GM12878 (cell line): ENCODE results near the gene GABBR2. TPM values are rescaled to one million over a fixed set of nuclear protein-coding genes. Genes with fewer than 3 reads are reported as not detected.

Experiments
- ATAC-seq: fragments of 200-7000 bp; cut with Tn5 transposase; 3 replicates; pipeline ENCODE4 v1.9.1; 2020; ENCODE audit warnings: mild to moderate bottlenecking, moderate library complexity
- BruUV-seq: library from RNA; stranded (reverse); fragments of 400-500 nt; replicated peaks from 2 replicates; lab custom pipeline; 2021; lab: Mats Ljungman, UMichigan
- CTCF ChIA-PET: fragments of 300-600 bp; sonication (Branson Sonifier 250); formaldehyde crosslinking; extraction: SDS; loops from one replicate; lab custom pipeline; 2021; ENCODE audit warnings: inconsistent platforms; lab: Yijun Ruan, JAX
- POLR2A ChIA-PET: fragments of 350-600 bp; formaldehyde crosslinking; extraction: SDS; loops from one replicate; lab custom pipeline; 2021; ENCODE audit warnings: inconsistent platforms; lab: Charles Lee
- RAD21 ChIA-PET: fragments of 300-600 bp; sonication (Branson Sonifier 250); formaldehyde crosslinking; loops from one replicate; lab custom pipeline; 2023; ENCODE audit warnings: antibody characterized with exemption; ENCODE audit not compliant: unreplicated experiment; lab: Charles Lee
- SMC1A ChIA-PET: fragments of 300-600 bp; sonication (Branson Sonifier 250); formaldehyde crosslinking; loops from one replicate; lab custom pipeline; 2023; ENCODE audit not compliant: unreplicated experiment, uncharacterized antibody; lab: Charles Lee
- DNase-seq: peaks from one replicate; pipeline ENCODE4 v3.0.0-alpha.2; 2011; ENCODE audit warnings: low read depth, low spot score
- FAIRE-seq: peaks from 3 replicates; lab custom pipeline; 2011; peaks lifted over from hg19 to GRCh38; lab: Jason Lieb, UNC
- H2AFZ ChIP-seq: 2 replicates; pipeline ENCODE4 v1.6.0; 2011; ENCODE audit warnings: low read depth, low read length, control low read depth; ENCODE audit not compliant: control insufficient read depth
- H3K27ac ChIP-seq: 2 replicates; pipeline ENCODE4 v1.5.1; 2011; ENCODE audit warnings: control low read depth; ENCODE audit not compliant: control insufficient read depth, insufficient read depth
- H3K27me3 ChIP-seq, 2 experiments: replicated peaks in 1 of 2; 2 replicates each; pipeline versions ENCODE4 v1.6.0 to v1.6.1; 2011; ENCODE audit warnings: low read length in 1 of 2; ENCODE audit not compliant: control insufficient read depth in 2 of 2, insufficient read depth in 2 of 2
- H3K36me3 ChIP-seq, 2 experiments: 2 replicates each; pipeline ENCODE4 v1.5.1; 2011; ENCODE audit warnings: low read length in 1 of 2; ENCODE audit not compliant: control insufficient read depth in 2 of 2, insufficient read depth in 2 of 2
- H3K4me1 ChIP-seq: 2 replicates; pipeline ENCODE4 v1.6.1; 2011; ENCODE audit warnings: mild to moderate bottlenecking, low read length, moderate library complexity, mixed read lengths; ENCODE audit not compliant: control insufficient read depth, insufficient read depth
- H3K4me2 ChIP-seq: 2 replicates; pipeline ENCODE4 v1.6.0; 2011; ENCODE audit warnings: control low read depth; ENCODE audit not compliant: control insufficient read depth, insufficient read depth
- H3K4me3 ChIP-seq: fragments of 200-600 bp; sonication (generic); 2 replicates; pipeline ENCODE4 v1.5.1; 2016
- H3K79me2 ChIP-seq: 2 replicates; pipeline ENCODE4 v1.6.0; 2011; ENCODE audit warnings: low read length; ENCODE audit not compliant: control insufficient read depth, insufficient read depth
- H3K9ac ChIP-seq: 2 replicates; pipeline ENCODE4 v1.8.0; 2011; ENCODE audit warnings: low read length, control low read depth, mixed read lengths; ENCODE audit not compliant: control insufficient read depth, insufficient read depth
- H3K9me3 ChIP-seq: replicated peaks from 3 replicates; pipeline ENCODE4 v1.5.1; 2011; ENCODE audit warnings: mild to moderate bottlenecking, low read length; ENCODE audit not compliant: control insufficient read depth, insufficient read depth
- H4K20me1 ChIP-seq: 2 replicates; pipeline ENCODE4 v1.6.0; 2011; ENCODE audit not compliant: control insufficient read depth, insufficient read depth
- CBX5 ChIP-seq: sonication (generic); IDR thresholded peaks from 2 replicates; pipeline ENCODE4 v1.6.1; 2016; ENCODE audit warnings: low read depth, moderate library complexity, mild to moderate bottlenecking, inconsistent platforms
- DPF2 ChIP-seq: fragments of 450-650 bp; IDR thresholded peaks from 2 replicates; pipeline ENCODE4 v1.6.1; 2017; ENCODE audit warnings: mild to moderate bottlenecking
- FOXK2 ChIP-seq: fragments of 450-650 bp; IDR thresholded peaks from 2 replicates; pipeline ENCODE4 v1.6.1; 2017; ENCODE audit warnings: mild to moderate bottlenecking, moderate library complexity
- HDAC6 ChIP-seq: fragments of 200-600 bp; sonication (generic); IDR thresholded peaks from one replicate; pipeline ENCODE4 v1.8.0; 2017; ENCODE audit warnings: antibody characterized with exemption; ENCODE audit not compliant: unreplicated experiment
- RUNX3 ChIP-seq: IDR thresholded peaks from 2 replicates; pipeline ENCODE4 v1.6.1; 2012; ENCODE audit warnings: low read length, inconsistent platforms
- SMAD5 ChIP-seq: IDR thresholded peaks from 2 replicates; pipeline ENCODE4 v1.6.1; 2016; ENCODE audit warnings: antibody characterized with exemption, low read depth
- SREBF1 ChIP-seq: IDR thresholded peaks from 2 replicates; pipeline ENCODE4 v1.6.1; 2012; ENCODE audit warnings: mild to moderate bottlenecking, low read length
- TBL1XR1 ChIP-seq: IDR thresholded peaks from 2 replicates; pipeline ENCODE4 v1.6.1; 2012; ENCODE audit warnings: low read depth, low read length, improper control_type of control experiment
- WRNIP1 ChIP-seq: IDR thresholded peaks from 2 replicates; pipeline ENCODE4 v1.6.1; 2011; ENCODE audit warnings: low read depth, low read length, improper control_type of control experiment, borderline replicate concordance
- ZNF207 ChIP-seq: fragments of 450-650 bp; IDR thresholded peaks from 2 replicates; pipeline ENCODE4 v1.6.1; 2014; ENCODE audit warnings: antibody characterized with exemption, mild to moderate bottlenecking, borderline replicate concordance
- WGBS: methylation state at CpG from one replicate; pipeline ENCODE4 v1.1.6; 2016; ENCODE audit warnings: low lambda C conversion rate; ENCODE audit not compliant: insufficient replicate concordance, insufficient coverage; ENCODE audit errors: missing lambda C conversion rate; 5-methylcytosine and 5-hydroxymethylcytosine counted together
- in situ Hi-C: fragments of 300-500 bp; cut with MboI; formaldehyde crosslinking; loops from 9 replicates; pipeline ENCODE4 v1.14.3; 2018; ENCODE audit warnings: mixed read lengths
- intact Hi-C: fragments of 100-400 bp; cut with micrococcal nuclease; formaldehyde crosslinking; loops from one replicate; pipeline ENCODE4 v1.14.2; 2022; ENCODE audit not compliant: unreplicated experiment
- polyA plus RNA-seq, 11 experiments: library from polyadenylated mRNA; depleted of rRNA in 4 of 11; unstranded in 6 of 11; stranded (reverse) in 5 of 11; fragments of >200 nt; fragmentation: Nextera tagmentation in 4 of 11; fragmentation: Illumina TruSeq in 1 of 11; extraction: Ambion mirVana in 4 of 11; extraction: Trizol in 1 of 11; gene quantifications; 1 replicate in 1 of 11; 2 replicates in 10 of 11; pipeline versions ENCODE4 v1.2.1 to v1.2.3, GENCODE V29; 2011 to 2016; ENCODE audit warnings: inconsistent platforms in 2 of 11, missing spikeins in 2 of 11, low read depth in 1 of 11
- total RNA-seq, 4 experiments: library from RNA; depleted of rRNA in 3 of 4; stranded (reverse); fragments of >200 nt in 3 of 4; fragmentation: Illumina TruSeq in 1 of 4; extraction: Trizol in 1 of 4; gene quantifications; 2 replicates each; pipeline versions ENCODE4 v1.2.1 to v1.2.3, GENCODE V29; 2013 to 2021
- TF ChIP-seq, protein P1 (sequence below): IDR thresholded peaks from 2 replicates; pipeline ENCODE4 v1.6.1; 2012; ENCODE audit warnings: low read depth, low read length, improper control_type of control experiment
- TF ChIP-seq, protein P2 (sequence below): fragments of 450-650 bp; IDR thresholded peaks from 2 replicates; pipeline ENCODE4 v1.6.1; 2016; ENCODE audit warnings: mild to moderate bottlenecking
- TF ChIP-seq, protein P3 (sequence below): fragments of 150-350 bp; IDR thresholded peaks from 2 replicates; pipeline ENCODE4 v1.6.1; 2016; ENCODE audit warnings: low read depth, low read length

GABBR2 gene
- total and polyA plus RNA-seq, 10 of the 15 experiments (the other 5 are each of a cell fraction or from before 2014, with no cell fraction given), result 0.02 to 2.2 (median 0.06) TPM; not detected in 2

- ChIA-PET CTCF (interaction anchor here (0.7 kb wide), 1 partner anchor 74 kb away, joined by 4 read pairs; no protein-coding TSS in a partner anchor), POLR2A (no interaction called here), RAD21 (no interaction called here), SMC1A (no interaction called here)
- H3K9ac ChIP-seq, result no peak overlapping the region
- TF ChIP-seq, protein P1, sequence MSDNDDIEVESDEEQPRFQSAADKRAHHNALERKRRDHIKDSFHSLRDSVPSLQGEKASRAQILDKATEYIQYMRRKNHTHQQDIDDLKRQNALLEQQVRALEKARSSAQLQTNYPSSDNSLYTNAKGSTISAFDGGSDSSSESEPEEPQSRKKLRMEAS, result no peak
- TF ChIP-seq CBX5 (no peak), ZNF207 (no peak)
- no peaks in the 10 kb centered on the region for H3K79me2 ChIP-seq
- H3K27me3 ChIP-seq, result no peaks in the 10 kb centered on the region; a peak in 1 of 4 replicates
- no peaks in the 10 kb centered on the region for H3K9me3 ChIP-seq
- H3K4me1 ChIP-seq, result no peaks in the 10 kb centered on the region
- H3K4me2 ChIP-seq, result no peak overlapping the region
- intact Hi-C loops, result no loop called here
- no peak overlapping the region for H3K27ac ChIP-seq
- DNase-seq (no peak), ATAC-seq (no peak), FAIRE-seq (no peak)
- in situ Hi-C loops, result no loop called here
- H4K20me1 ChIP-seq, result no peaks in the 10 kb centered on the region
- no TSS peak for BruUV-seq
- H3K36me3 ChIP-seq, result no peaks in the 10 kb centered on the region
- H2AFZ ChIP-seq, result no peak overlapping the region
- no peak overlapping the region for H3K4me3 ChIP-seq
- WGBS, result 54% methylated on average over 6 of the region's 6 CpGs
Observed at GRCh38 chr9:98403715-98404114, 305.0 kb downstream of the GABBR2 start.

GRCh38 chr9:98402019-98402840 is 306.5 kb downstream of the GABBR2 start:
- no peaks in the 10 kb centered on the region for H3K79me2 ChIP-seq
- no peaks in the 10 kb centered on the region for H4K20me1 ChIP-seq
- no peak overlapping the region for H3K9ac ChIP-seq
- in situ Hi-C loops (no loop called here), intact Hi-C loops (no loop called here)
- H2AFZ ChIP-seq, result no peak overlapping the region
- H3K36me3 ChIP-seq, result no peaks in the 10 kb centered on the region
- FAIRE-seq, result no peak
- no peaks in the 10 kb centered on the region for H3K27me3 ChIP-seq
- ChIA-PET POLR2A (no interaction called here), RAD21 (no interaction called here), SMC1A (no interaction called here), CTCF (no interaction called here)
- H3K27ac ChIP-seq, result no peak overlapping the region
- H3K4me3 ChIP-seq, result no peak overlapping the region
- no peaks in the 10 kb centered on the region for H3K9me3 ChIP-seq
- H3K4me2 ChIP-seq, result no peak overlapping the region
- DNase-seq, result no peak
- no TSS peak for BruUV-seq
- WGBS, result 41% methylated on average over 14 of the region's 14 CpGs
- ATAC-seq, result no peak
- H3K4me1 ChIP-seq, result no peaks in the 10 kb centered on the region
- no peak for TF ChIP-seq SMAD5
- TF ChIP-seq FOXK2, result no peak
- TF ChIP-seq, protein P2, sequence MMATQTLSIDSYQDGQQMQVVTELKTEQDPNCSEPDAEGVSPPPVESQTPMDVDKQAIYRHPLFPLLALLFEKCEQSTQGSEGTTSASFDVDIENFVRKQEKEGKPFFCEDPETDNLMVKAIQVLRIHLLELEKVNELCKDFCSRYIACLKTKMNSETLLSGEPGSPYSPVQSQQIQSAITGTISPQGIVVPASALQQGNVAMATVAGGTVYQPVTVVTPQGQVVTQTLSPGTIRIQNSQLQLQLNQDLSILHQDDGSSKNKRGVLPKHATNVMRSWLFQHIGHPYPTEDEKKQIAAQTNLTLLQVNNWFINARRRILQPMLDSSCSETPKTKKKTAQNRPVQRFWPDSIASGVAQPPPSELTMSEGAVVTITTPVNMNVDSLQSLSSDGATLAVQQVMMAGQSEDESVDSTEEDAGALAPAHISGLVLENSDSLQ, result no peak
- TF ChIP-seq, protein P3, sequence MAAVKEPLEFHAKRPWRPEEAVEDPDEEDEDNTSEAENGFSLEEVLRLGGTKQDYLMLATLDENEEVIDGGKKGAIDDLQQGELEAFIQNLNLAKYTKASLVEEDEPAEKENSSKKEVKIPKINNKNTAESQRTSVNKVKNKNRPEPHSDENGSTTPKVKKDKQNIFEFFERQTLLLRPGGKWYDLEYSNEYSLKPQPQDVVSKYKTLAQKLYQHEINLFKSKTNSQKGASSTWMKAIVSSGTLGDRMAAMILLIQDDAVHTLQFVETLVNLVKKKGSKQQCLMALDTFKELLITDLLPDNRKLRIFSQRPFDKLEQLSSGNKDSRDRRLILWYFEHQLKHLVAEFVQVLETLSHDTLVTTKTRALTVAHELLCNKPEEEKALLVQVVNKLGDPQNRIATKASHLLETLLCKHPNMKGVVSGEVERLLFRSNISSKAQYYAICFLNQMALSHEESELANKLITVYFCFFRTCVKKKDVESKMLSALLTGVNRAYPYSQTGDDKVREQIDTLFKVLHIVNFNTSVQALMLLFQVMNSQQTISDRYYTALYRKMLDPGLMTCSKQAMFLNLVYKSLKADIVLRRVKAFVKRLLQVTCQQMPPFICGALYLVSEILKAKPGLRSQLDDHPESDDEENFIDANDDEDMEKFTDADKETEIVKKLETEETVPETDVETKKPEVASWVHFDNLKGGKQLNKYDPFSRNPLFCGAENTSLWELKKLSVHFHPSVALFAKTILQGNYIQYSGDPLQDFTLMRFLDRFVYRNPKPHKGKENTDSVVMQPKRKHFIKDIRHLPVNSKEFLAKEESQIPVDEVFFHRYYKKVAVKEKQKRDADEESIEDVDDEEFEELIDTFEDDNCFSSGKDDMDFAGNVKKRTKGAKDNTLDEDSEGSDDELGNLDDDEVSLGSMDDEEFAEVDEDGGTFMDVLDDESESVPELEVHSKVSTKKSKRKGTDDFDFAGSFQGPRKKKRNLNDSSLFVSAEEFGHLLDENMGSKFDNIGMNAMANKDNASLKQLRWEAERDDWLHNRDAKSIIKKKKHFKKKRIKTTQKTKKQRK, result no peak
- TF ChIP-seq RUNX3, result no peak
- no peak for TF ChIP-seq WRNIP1
- no peak for TF ChIP-seq HDAC6
- TF ChIP-seq SREBF1, result no peak
- TF ChIP-seq DPF2, result no peak
- TF ChIP-seq TBL1XR1, result no peak
